ENCODE data around the gene CLEC20A. TPM values are rescaled to one million over a fixed set of nuclear protein-coding genes. Genes with fewer than 3 reads are reported as not detected.

CLEC20A gene
- polyA plus RNA-seq, 1 donor (not counting 4 experiments of a cell fraction or from before 2014, with no cell fraction given) = not detected

- no peaks in the 10 kb centered on the region for H3K27me3 ChIP-seq (ENCODE audit: control insufficient read depth, extremely low read depth, insufficient read depth, low read length)
- H3K27ac ChIP-seq (ENCODE audit: control insufficient read depth, insufficient read depth, low read length) = no peak overlapping the region
- no peak for FAIRE-seq
- DNase-seq (ENCODE audit: low read depth, low spot score) = no peak
- TF ChIP-seq EZH2 (IDR thresholded peaks at IDR 0.05; ENCODE audit: low read length) = no peak
- no peak for TF ChIP-seq CTCF (optimal IDR thresholded peaks at IDR 0.05 in 1 of 3, IDR thresholded peaks at IDR 0.05 in 1 of 3, conservative IDR thresholded peaks at IDR 0.05 in 1 of 3; ENCODE audit: extremely low read depth in 1 of 3, insufficient read depth in 2 of 3, low read length in 3 of 3)
- no peak overlapping the region for H3K4me3 ChIP-seq (ENCODE audit: control insufficient read depth in 2 of 3, extremely low read depth in 1 of 3, insufficient read depth in 2 of 3, low read depth in 1 of 3, low read length in 3 of 3)
- H2AFZ ChIP-seq (ENCODE audit: control insufficient read depth, low read length) = no peak overlapping the region
- H3K9ac ChIP-seq (ENCODE audit: control insufficient read depth, extremely low read depth, insufficient read depth, low read length) = no peak overlapping the region
- no peaks in the 10 kb centered on the region for H3K36me3 ChIP-seq (ENCODE audit: control insufficient read depth in 2 of 2, extremely low read depth in 1 of 2, insufficient read depth in 2 of 2, low read length in 2 of 2)
- dilution Hi-C loops (cut with MboI; ENCODE audit: extremely low pct_ligation_motif_present, low sequenced_read_pairs) = no loop called here
- H4K20me1 ChIP-seq (ENCODE audit: control insufficient read depth, extremely low read depth, insufficient read depth, low read length) = no peaks in the 10 kb centered on the region
- H3K9me3 ChIP-seq (ENCODE audit: control insufficient read depth, low read depth, low read length) = no peaks in the 10 kb centered on the region
- H3K79me2 ChIP-seq (ENCODE audit: control insufficient read depth, insufficient read depth, low read length) = no peaks in the 10 kb centered on the region
- H3K4me1 ChIP-seq (ENCODE audit: control insufficient read depth, extremely low read depth, insufficient read depth, low read length) = peaks cover 2% of the 10 kb centered on the region
- no peaks in the 10 kb centered on the region for H3K9me1 ChIP-seq (ENCODE audit: control insufficient read depth, extremely low read depth, insufficient read depth, low read length)
- no peak overlapping the region for H3K4me2 ChIP-seq (ENCODE audit: control insufficient read depth, extremely low read depth, insufficient read depth, low read depth, low read length)
Measured at GRCh38 chr1:178492341-178492740, 4.4 kb downstream of the CLEC20A start.

GRCh38 chr1:178491721-178492120 is 5.0 kb downstream of the CLEC20A start:
- Histone ChIP-seq H3K4me1 (ENCODE audit: control insufficient read depth, extremely low read depth, insufficient read depth, low read length) (peaks cover 2% of the 10 kb centered on the region), H3K79me2 (ENCODE audit: control insufficient read depth, insufficient read depth, low read length) (no peaks in the 10 kb centered on the region), H4K20me1 (ENCODE audit: control insufficient read depth, extremely low read depth, insufficient read depth, low read length) (no peaks in the 10 kb centered on the region), H3K27me3 (ENCODE audit: control insufficient read depth, extremely low read depth, insufficient read depth, low read length) (no peaks in the 10 kb centered on the region), H3K4me2 (ENCODE audit: control insufficient read depth, extremely low read depth, insufficient read depth, low read depth, low read length) (no peak overlapping the region), H3K9me1 (ENCODE audit: control insufficient read depth, extremely low read depth, insufficient read depth, low read length) (no peaks in the 10 kb centered on the region), H3K36me3 (ENCODE audit: control insufficient read depth in 2 of 2, extremely low read depth in 1 of 2, insufficient read depth in 2 of 2, low read length in 2 of 2) (no peaks in the 10 kb centered on the region), H3K9me3 (ENCODE audit: control insufficient read depth, low read depth, low read length) (no peaks in the 10 kb centered on the region), H3K9ac (ENCODE audit: control insufficient read depth, extremely low read depth, insufficient read depth, low read length) (no peak overlapping the region), H2AFZ (ENCODE audit: control insufficient read depth, low read length) (no peak overlapping the region), H3K27ac (ENCODE audit: control insufficient read depth, insufficient read depth, low read length) (no peak overlapping the region), H3K4me3 (ENCODE audit: control insufficient read depth in 2 of 3, extremely low read depth in 1 of 3, insufficient read depth in 2 of 3, low read depth in 1 of 3, low read length in 3 of 3) (no peak overlapping the region)
- no peak for TF ChIP-seq EZH2 (IDR thresholded peaks at IDR 0.05; ENCODE audit: low read length)
- no peak for TF ChIP-seq CTCF (optimal IDR thresholded peaks at IDR 0.05 in 1 of 3, IDR thresholded peaks at IDR 0.05 in 1 of 3, conservative IDR thresholded peaks at IDR 0.05 in 1 of 3; ENCODE audit: extremely low read depth in 1 of 3, insufficient read depth in 2 of 3, low read length in 3 of 3)
- dilution Hi-C loops (cut with MboI; ENCODE audit: extremely low pct_ligation_motif_present, low sequenced_read_pairs) = no loop called here
- no peak for FAIRE-seq
- no peak for DNase-seq (ENCODE audit: low read depth, low spot score)

All from keratinocyte (primary cell).